Skeletal muscle satellite cell (primary cell): Measurements from ENCODE around the gene SEPTIN1. TPM values are rescaled to one million over a fixed set of nuclear protein-coding genes. Genes with fewer than 3 reads are reported as not detected.

Source experiments
- H3K27me3 ChIP-seq: 2 replicates; pipeline ENCODE4 v1.7.0; 2013; ENCODE audit warnings: low read length; ENCODE audit not compliant: control insufficient read depth, insufficient read depth
- H3K36me3 ChIP-seq: 2 replicates; pipeline ENCODE4 v1.7.0; 2013; ENCODE audit warnings: mild to moderate bottlenecking, control low read depth, low read length; ENCODE audit not compliant: insufficient read depth
- H3K4me1 ChIP-seq: 2 replicates; pipeline ENCODE4 v1.7.0; 2013; ENCODE audit warnings: low read length; ENCODE audit not compliant: control insufficient read depth, insufficient read depth
- H3K4me2 ChIP-seq: 2 replicates; pipeline ENCODE4 v1.7.0; 2013; ENCODE audit warnings: mild to moderate bottlenecking, low read length
- H3K4me3 ChIP-seq: 2 replicates; pipeline ENCODE4 v1.7.0; 2013; ENCODE audit warnings: low read length
- H3K9ac ChIP-seq: 2 replicates; pipeline ENCODE4 v1.7.0; 2013; ENCODE audit warnings: mild to moderate bottlenecking, low read depth, low read length, moderate library complexity
- H3K9me3 ChIP-seq: replicated peaks from 2 replicates; pipeline ENCODE4 v1.7.0; 2013; ENCODE audit warnings: mild to moderate bottlenecking, control low read depth, low read length
- total RNA-seq: library from RNA; depleted of rRNA; stranded (reverse); fragments of >200 nt; gene quantifications from 2 replicates; pipeline ENCODE4 v1.2.3, GENCODE V29; 2012; rRNA removed

The SEPTIN1 gene
- total RNA-seq: not detected in 2 replicates

DNA sequence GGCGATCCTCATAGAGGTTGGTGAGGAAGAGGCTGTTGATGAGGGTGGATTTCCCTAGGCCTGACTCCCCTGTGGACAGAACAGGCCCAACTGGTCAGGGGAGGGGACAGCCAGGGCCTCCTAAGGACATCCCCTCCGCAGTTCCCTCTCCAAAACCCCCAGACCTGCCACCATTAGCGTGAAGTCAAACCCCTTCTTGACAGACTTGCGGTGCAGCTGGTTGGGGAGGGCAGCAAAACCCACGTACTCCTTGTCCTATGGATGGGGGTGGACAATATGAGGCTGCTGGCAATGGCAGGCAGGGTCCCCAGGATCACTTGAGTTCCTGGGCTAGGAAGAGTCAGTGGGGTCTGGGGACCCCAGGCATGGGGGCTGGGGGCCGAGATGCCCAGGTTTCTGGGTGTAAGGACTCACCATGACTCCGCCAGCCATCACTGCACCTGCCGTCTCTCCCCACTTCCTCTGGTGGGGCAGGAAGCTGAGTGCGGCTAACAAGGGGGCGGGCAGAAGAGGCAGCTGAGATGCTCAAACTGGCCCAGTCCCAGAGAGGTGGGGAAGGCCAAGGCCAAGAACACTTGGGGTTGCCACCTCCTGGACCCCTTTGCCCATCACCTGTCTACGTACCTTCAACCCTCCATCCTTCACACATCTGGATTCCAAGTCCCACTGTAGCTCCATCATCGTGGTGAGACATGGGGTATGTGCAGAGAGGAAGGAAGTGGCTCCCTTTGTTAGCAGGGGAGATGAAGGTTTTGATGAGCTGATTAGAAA lies at the start of gene SEPTIN1:
SEPTIN1 (minus strand) TSS at position 451 of the 771 bp plus-strand sequence; CDS start at position 432, 19 bp downstream.
- peaks cover 12% of the 10 kb centered on the region for H3K4me1 ChIP-seq
- no peaks in the 10 kb centered on the region for H3K36me3 ChIP-seq
- no peak within 1 kb of the TSS for H3K9ac ChIP-seq
- no peak within 1 kb of the TSS for H3K4me3 ChIP-seq
- no peaks in the 10 kb centered on the region for H3K27me3 ChIP-seq
- no peak within 1 kb of the TSS for H3K4me2 ChIP-seq
- H3K9me3 ChIP-seq: no peaks in the 10 kb centered on the region

- H3K4me1 ChIP-seq: peaks cover 15% of the 10 kb centered on the region
- peaks cover 4% of the 10 kb centered on the region for H3K36me3 ChIP-seq
- H3K4me3 ChIP-seq: peak overlapping the region; percentile 85
- H3K9ac ChIP-seq: peak overlapping the region; percentile 47
- H3K27me3 ChIP-seq: peaks cover 4% of the 10 kb centered on the region
- no peaks in the 10 kb centered on the region for H3K9me3 ChIP-seq
- H3K4me2 ChIP-seq: peak overlapping the region; percentile 94
Observed at GRCh38 chr16:30430428-30430970, 48.1 kb upstream of the SEPTIN1 start.

DNA sequence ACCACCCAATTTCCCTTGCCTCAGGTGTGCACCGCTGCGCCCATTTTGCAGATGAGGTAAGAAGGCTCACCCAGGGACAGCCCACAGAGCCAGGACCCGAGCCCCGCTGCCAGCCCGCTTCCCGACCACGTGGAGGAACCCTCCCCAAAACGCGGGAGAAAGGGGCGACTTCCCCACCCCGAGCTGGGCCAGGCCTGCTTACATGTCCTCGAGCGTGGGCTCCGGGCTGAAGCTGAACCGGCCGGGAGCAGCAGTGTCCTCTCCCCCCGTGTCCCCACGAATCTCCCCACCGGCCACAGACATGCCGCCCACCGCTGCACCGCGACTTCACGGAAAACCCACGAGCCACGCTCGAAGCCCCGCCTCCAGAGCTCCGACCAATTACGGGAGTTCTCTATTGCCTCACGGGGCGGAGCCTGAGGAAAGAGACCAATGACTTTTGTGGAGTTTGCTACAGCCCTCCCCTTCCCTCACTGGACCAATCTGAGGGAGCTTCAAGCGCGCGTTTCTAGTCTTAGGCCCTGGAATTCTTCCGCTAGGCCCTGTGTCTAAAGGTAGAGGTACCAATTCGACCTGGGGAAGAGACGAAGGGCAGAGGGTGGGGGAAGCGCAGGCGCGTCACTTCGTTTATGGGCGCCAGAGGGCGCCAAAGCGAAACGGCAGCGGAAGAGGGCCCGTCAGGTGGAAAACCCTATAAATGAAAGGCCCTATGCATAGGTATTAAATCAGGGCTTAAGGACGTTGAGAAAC lies 47.5 kb upstream of the SEPTIN1 start, which contains the start of gene DCTPP1:
DCTPP1 (minus strand) TSS at position 353 of the 750 bp plus-strand sequence; CDS start at position 303, 50 bp downstream.
- no peaks in the 10 kb centered on the region for H3K9me3 ChIP-seq
- H3K4me1 ChIP-seq: peaks cover 15% of the 10 kb centered on the region
- peak within 1 kb of the TSS; percentile 72 for H3K9ac ChIP-seq
- peaks cover 1% of the 10 kb centered on the region for H3K27me3 ChIP-seq
- peak within 1 kb of the TSS; percentile 94 for H3K4me2 ChIP-seq
- peak within 1 kb of the TSS; percentile 85 for H3K4me3 ChIP-seq
- H3K36me3 ChIP-seq: peaks cover 4% of the 10 kb centered on the region

DNA sequence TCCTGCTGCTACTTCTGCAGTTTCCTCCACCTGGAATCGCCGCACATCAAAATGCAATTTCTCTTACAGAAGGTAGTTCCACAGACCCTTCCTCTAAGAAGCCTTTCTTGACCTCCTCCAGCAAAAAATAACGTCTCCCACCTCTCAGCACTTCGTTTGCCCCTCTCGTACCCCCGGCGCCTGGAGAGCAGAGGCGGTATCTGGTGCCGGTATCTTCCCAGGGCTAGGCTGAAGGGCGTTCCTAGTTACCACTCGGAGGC lies 47.0 kb upstream of the SEPTIN1 start:
- Histone ChIP-seq H3K4me2 (peak overlapping the region; percentile 94), H3K9ac (peak overlapping the region; percentile 72), H3K4me3 (peak overlapping the region; percentile 85), H3K9me3 (no peaks in the 10 kb centered on the region), H3K4me1 (peaks cover 15% of the 10 kb centered on the region), H3K36me3 (peaks cover 4% of the 10 kb centered on the region), H3K27me3 (no peaks in the 10 kb centered on the region)

- no peak overlapping the region for H3K9ac ChIP-seq
- no peaks in the 10 kb centered on the region for H3K9me3 ChIP-seq
- H3K36me3 ChIP-seq: peaks cover 15% of the 10 kb centered on the region
- no peak overlapping the region for H3K4me2 ChIP-seq
- H3K4me1 ChIP-seq: peaks cover 15% of the 10 kb centered on the region
- no peaks in the 10 kb centered on the region for H3K27me3 ChIP-seq
- no peak overlapping the region for H3K4me3 ChIP-seq
Observed at GRCh38 chr16:30428055-30428454, 45.7 kb upstream of the SEPTIN1 start.

- H3K4me1 ChIP-seq: peaks cover 8% of the 10 kb centered on the region
- H3K9me3 ChIP-seq: no peaks in the 10 kb centered on the region
- H3K36me3 ChIP-seq: peaks cover 17% of the 10 kb centered on the region
- no peak overlapping the region for H3K4me3 ChIP-seq
- H3K9ac ChIP-seq: no peak overlapping the region
- H3K4me2 ChIP-seq: no peak overlapping the region
- H3K27me3 ChIP-seq: no peaks in the 10 kb centered on the region
Observed at GRCh38 chr16:30421010-30421409, 38.6 kb upstream of the SEPTIN1 start.

DNA sequence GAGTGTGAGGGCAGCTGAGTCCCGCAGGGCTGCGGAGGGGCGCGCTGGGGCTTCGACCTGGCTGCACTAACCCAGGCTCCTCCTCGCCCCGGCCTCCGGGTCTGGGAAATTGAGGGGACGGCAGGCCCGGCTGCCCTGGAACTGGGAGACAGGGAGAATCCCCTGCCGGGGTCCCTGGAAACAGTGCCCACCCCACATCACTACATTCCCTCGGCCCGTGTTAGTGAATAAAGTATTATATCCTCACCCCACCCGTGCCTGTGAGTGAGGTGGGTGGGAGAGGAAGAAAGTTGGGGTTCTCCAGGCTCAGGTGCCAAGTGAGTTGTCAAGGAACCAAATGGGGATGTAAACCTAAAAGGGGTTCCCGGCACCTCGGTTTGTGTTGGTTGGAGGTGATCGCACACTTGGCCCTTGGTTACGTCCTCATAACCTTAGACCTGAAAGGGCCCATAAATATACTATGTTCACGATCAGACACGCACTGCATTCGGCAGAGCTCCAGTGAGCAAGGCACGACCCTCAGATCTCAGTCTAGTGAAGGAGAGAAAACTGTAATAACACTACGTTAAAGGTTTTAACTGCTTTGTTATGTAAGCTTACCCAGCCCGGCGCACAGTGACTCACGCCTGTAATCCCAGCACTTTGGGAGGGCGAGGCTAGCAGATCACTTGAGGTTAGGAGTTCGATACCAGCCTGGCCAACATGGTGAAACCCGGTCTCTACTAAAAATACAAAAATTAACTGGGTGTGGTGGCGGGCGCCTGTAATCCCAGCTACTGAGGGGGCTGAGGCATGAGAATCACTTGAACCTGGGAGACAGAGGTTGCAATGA lies 36.2 kb upstream of the SEPTIN1 start:
- H3K9me3 ChIP-seq: no peaks in the 10 kb centered on the region
- H3K4me2 ChIP-seq: peak overlapping the region; percentile 99
- H3K4me3 ChIP-seq: peak overlapping the region; percentile 84
- no peaks in the 10 kb centered on the region for H3K27me3 ChIP-seq
- peaks cover 8% of the 10 kb centered on the region for H3K4me1 ChIP-seq
- peaks cover 18% of the 10 kb centered on the region for H3K36me3 ChIP-seq
- peak overlapping the region; percentile 69 for H3K9ac ChIP-seq

DNA sequence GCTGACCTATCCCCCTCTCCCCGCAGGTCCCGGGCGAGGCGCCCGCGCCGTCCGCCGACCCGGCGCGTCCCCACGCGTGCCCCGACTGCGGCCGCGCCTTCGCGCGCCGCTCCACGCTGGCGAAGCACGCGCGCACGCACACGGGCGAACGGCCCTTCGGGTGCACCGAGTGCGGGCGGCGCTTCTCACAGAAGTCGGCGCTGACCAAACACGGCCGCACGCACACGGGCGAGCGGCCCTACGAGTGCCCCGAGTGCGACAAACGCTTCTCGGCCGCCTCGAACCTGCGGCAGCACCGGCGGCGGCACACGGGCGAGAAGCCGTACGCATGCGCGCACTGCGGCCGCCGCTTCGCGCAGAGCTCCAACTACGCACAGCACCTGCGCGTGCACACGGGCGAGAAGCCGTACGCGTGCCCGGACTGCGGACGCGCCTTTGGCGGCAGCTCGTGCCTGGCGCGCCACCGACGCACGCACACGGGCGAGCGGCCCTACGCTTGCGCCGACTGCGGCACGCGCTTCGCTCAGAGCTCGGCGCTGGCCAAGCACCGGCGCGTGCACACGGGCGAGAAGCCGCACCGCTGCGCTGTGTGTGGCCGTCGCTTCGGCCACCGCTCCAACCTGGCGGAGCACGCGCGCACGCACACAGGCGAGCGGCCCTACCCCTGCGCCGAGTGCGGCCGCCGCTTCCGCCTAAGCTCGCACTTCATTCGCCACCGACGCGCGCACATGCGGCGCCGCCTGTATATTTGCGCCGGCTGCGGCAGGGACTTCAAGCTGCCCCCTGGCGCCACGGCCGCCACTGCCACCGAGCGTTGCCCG lies 35.4 kb upstream of the SEPTIN1 start:
- peak overlapping the region; percentile 69 for H3K9ac ChIP-seq
- H3K4me1 ChIP-seq: peaks cover 8% of the 10 kb centered on the region
- H3K36me3 ChIP-seq: peaks cover 15% of the 10 kb centered on the region
- no peaks in the 10 kb centered on the region for H3K9me3 ChIP-seq
- H3K4me3 ChIP-seq: peak overlapping the region; percentile 84
- H3K4me2 ChIP-seq: peak overlapping the region; percentile 99
- H3K27me3 ChIP-seq: no peaks in the 10 kb centered on the region

- H3K36me3 ChIP-seq: peaks cover 20% of the 10 kb centered on the region
- peak overlapping the region; percentile 99 for H3K4me2 ChIP-seq
- no peaks in the 10 kb centered on the region for H3K9me3 ChIP-seq
- peak overlapping the region; percentile 84 for H3K4me3 ChIP-seq
- no peaks in the 10 kb centered on the region for H3K27me3 ChIP-seq
- H3K9ac ChIP-seq: peak overlapping the region; percentile 69
- peaks cover 8% of the 10 kb centered on the region for H3K4me1 ChIP-seq
Observed at GRCh38 chr16:30416624-30417528, 34.5 kb upstream of the SEPTIN1 start.
